Keratinocyte (primary cell): Measurements from ENCODE around the gene HOXC12.

ENCODE experiments used
- EZH2 ChIP-seq: IDR thresholded peaks from one replicate; pipeline ENCODE4 v1.6.1; 2012; ENCODE audit warnings: inconsistent platforms, mild to moderate bottlenecking, low read length, moderate library complexity
- TF ChIP-seq, protein P1 (sequence below), 3 experiments: IDR thresholded peaks in 1 of 3; conservative IDR thresholded peaks in 1 of 3; optimal IDR thresholded peaks in 1 of 3; 2 replicates in 2 of 3; 3 replicates in 1 of 3; pipeline versions ENCODE3 to v1.5.1; 2011; ENCODE audit warnings: low read length in 3 of 3, mild to moderate bottlenecking in 3 of 3, moderate library complexity in 2 of 3, control low read depth in 1 of 3, inconsistent platforms in 1 of 3; ENCODE audit not compliant: insufficient read depth in 2 of 3; ENCODE audit errors: extremely low read depth in 1 of 3

DNA sequence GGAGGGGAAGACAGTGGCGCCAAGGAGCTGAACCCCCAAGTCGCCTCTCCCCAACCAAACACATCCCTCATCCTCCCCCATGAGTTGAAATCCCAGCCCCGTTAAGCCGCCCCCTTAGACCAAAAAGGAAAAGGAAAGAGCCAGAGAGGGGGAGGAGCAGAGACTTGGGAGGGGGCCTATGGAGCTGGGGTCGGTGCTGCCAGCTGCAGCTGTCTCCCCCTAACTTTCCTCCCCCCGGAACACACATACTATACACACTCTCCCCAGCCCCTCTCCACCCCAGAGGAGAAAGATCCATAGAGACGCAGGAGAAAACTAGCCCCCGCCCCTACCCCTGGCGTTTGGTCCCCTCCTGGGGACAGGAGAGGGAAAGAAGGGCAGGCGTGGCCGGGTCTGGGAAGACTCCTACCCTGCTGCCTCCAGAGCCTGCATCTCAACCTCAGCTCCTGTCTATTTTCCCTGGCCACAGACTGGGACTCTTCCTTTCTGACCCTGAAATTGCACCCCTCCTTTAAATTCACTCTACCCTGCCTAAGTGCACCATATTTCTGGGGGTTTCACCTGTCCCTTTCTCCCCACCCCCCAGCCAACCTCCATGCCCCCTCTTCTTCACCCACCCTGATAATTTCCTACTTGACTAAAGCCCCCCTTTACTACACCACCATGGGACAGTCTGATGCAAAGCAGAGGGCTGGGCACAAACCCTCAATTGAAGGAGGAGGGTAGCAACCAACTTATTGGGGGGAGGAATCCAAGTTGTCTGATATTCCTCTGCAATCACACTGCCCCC, 43.6 kb downstream of the HOXC12 start:
- TF ChIP-seq, protein P1, sequence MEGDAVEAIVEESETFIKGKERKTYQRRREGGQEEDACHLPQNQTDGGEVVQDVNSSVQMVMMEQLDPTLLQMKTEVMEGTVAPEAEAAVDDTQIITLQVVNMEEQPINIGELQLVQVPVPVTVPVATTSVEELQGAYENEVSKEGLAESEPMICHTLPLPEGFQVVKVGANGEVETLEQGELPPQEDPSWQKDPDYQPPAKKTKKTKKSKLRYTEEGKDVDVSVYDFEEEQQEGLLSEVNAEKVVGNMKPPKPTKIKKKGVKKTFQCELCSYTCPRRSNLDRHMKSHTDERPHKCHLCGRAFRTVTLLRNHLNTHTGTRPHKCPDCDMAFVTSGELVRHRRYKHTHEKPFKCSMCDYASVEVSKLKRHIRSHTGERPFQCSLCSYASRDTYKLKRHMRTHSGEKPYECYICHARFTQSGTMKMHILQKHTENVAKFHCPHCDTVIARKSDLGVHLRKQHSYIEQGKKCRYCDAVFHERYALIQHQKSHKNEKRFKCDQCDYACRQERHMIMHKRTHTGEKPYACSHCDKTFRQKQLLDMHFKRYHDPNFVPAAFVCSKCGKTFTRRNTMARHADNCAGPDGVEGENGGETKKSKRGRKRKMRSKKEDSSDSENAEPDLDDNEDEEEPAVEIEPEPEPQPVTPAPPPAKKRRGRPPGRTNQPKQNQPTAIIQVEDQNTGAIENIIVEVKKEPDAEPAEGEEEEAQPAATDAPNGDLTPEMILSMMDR (optimal IDR thresholded peaks at IDR 0.05 in 1 of 3, IDR thresholded peaks at IDR 0.05 in 1 of 3, conservative IDR thresholded peaks at IDR 0.05 in 1 of 3; ENCODE audit: extremely low read depth in 1 of 3, insufficient read depth in 2 of 3, low read length in 3 of 3): no peak
- TF ChIP-seq EZH2: no peak
